Erythroblast (primary cell): ENCODE measurements around the gene AKAIN1.

Experiments used
- DNase-seq, 2 experiments: peaks; one replicate each; lab custom pipeline; 2025; lab: John Stamatoyannopoulos, UW
- GATA1 ChIP-seq: IDR thresholded peaks from 2 replicates; pipeline ENCODE4 v1.6.1; 2011; ENCODE audit warnings: low read depth, mild to moderate bottlenecking, control low read depth, low read length, moderate library complexity
- POLR2A ChIP-seq: IDR thresholded peaks from 2 replicates; pipeline ENCODE4 v1.6.1; 2011; ENCODE audit warnings: mild to moderate bottlenecking, low read length

AKAIN1 gene

GRCh38 chr18:5180254-5180653 is 16.8 kb downstream of the AKAIN1 start:
- TF ChIP-seq POLR2A, result no peak
- no peak for TF ChIP-seq GATA1

GRCh38 chr18:5178519-5178918 is 18.5 kb downstream of the AKAIN1 start:
- no peak for TF ChIP-seq POLR2A
- TF ChIP-seq GATA1, result no peak
- no peak for DNase-seq

More at GRCh38 chr18:5180254-5180653, 16.8 kb downstream of the AKAIN1 start:
- DNase-seq, result no peak

GRCh38 chr18:5175378-5175777 is 21.7 kb downstream of the AKAIN1 start:
- TF ChIP-seq GATA1, result no peak
- TF ChIP-seq POLR2A, result no peak
- no peak for DNase-seq

GRCh38 chr18:5173646-5174045 is 23.4 kb downstream of the AKAIN1 start:
- no peak for TF ChIP-seq GATA1
- TF ChIP-seq POLR2A, result no peak
- no peak for DNase-seq

GRCh38 chr18:5173236-5173635 is 23.8 kb downstream of the AKAIN1 start:
- no peak for DNase-seq
- no peak for TF ChIP-seq POLR2A
- TF ChIP-seq GATA1, result no peak

GRCh38 chr18:5167831-5168230 is 29.2 kb downstream of the AKAIN1 start:
- DNase-seq, result no peak
- TF ChIP-seq POLR2A (no peak), GATA1 (no peak)

GRCh38 chr18:5166606-5167280 is 30.3 kb downstream of the AKAIN1 start:
- no peak for DNase-seq
- TF ChIP-seq POLR2A (no peak), GATA1 (no peak)

DNA sequence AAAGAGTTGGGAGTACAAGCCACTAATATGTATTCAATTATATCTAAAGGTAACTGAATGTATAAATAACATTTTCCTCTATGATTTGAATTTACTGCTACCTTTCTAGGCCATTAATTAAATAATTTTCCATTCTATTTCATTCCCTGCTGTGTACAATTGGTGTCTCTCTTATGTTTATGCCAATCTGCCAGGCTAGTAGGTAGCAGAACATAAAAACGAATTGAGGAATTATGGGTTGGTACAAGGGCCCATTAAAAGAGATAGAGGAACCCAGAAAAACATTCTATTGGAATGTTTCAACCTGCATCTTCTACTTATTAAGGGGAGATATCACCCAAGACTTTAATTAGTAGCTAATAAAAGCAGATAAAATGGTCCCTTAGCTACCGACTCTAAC is 32.2 kb downstream of the AKAIN1 start:
- no peak for TF ChIP-seq POLR2A
- no peak for TF ChIP-seq GATA1
- DNase-seq, result no peak

GRCh38 chr18:5162111-5162510 is 34.9 kb downstream of the AKAIN1 start:
- no peak for DNase-seq
- TF ChIP-seq GATA1 (no peak), POLR2A (no peak)

DNA sequence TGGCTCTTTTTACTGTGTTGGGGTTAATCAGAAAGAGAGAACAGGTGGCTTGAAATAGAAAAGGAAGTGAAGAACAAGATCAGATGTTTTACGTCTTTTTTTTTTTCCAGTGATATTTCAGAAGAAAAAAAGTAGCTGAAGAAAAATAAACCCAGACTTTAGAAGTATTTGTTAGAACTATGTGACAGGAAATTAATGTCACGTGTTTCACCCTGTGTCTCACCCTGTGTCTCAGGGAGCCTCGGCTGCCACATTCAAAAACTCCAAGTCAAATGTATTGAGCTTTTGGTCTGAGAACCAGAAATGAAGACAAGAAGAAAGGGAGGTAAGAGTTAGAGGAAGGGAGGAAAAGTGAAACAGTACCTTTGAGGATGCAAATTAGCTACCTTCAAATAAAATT is 38.0 kb downstream of the AKAIN1 start:
- no peak for DNase-seq
- TF ChIP-seq POLR2A (no peak), GATA1 (no peak)

GRCh38 chr18:5158587-5158986 is 38.5 kb downstream of the AKAIN1 start:
- DNase-seq, result no peak
- TF ChIP-seq POLR2A, result no peak
- no peak for TF ChIP-seq GATA1

GRCh38 chr18:5158172-5158571 is 38.9 kb downstream of the AKAIN1 start:
- TF ChIP-seq POLR2A (no peak), GATA1 (no peak)
- DNase-seq, result no peak

- DNase-seq, result no peak
- TF ChIP-seq GATA1, result no peak
- TF ChIP-seq POLR2A, result no peak
Measured at GRCh38 chr18:5155907-5156287, 41.2 kb downstream of the AKAIN1 start.

DNA sequence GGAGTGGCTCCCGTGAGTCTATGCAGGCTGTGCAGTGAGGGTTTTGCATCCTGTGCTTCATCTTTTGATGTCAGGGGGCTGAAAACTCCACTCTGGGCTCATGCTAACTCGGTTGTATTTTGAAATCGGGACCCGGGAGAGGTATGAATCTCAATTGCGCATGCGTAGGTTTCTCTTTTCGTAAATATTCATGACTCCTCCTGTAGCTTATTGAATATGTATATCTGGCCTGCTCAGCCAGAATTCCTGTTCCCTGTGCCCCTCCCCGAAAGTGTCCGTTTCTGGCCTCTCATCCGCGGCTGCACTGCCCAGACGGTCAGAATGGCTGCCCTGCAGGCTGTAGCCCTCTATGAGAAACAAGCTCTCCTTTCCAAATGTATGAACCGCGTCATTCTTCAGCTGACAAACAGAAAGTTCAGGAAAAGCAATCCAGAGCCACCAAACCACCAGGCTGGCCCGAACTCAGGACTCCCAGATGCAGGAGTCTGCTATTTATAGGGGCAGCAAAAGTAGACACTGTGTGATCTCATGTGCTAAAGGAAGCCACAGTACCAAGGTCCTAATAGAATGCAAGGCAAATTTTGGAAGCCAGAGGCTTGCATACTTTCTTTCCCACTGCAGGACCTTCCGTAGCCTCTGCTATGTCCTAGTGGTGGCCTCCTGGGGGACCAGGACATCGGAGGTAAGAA is 41.7 kb downstream of the AKAIN1 start:
- TF ChIP-seq GATA1, result no peak
- TF ChIP-seq POLR2A, result no peak
- DNase-seq, result no peak

DNA sequence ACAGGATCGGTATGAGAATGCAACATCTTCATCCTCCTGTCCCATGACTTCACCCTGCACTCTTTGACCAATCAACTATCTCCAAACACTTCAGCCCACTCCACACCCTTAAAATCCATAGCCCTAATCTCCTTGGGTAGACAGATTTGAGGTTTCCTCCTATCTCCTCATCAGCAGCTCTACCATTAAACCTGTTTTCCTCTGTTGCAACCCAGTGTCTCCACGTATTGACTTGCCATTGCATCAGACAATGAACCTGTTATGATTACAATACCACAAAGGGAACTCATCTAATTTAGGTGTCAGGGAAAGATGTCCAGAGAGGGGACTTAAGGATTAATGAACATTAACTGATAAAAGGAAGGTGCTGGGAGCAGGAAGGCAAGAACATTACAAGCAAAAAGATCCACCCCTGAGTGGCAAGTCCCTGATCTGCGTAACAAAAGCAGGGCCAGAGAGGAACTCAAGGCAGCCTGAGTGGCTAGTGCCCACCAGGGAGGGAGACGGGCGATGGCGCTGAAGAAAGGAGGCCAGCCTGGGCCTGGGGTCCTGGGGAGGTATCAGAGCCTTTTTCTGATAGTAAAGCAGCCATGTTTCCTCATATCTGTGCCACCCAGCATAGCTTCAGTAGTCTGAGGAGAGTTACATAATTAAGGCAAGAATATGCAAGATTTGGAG is 44.6 kb downstream of the AKAIN1 start:
- no peak for DNase-seq
- TF ChIP-seq GATA1 (no peak), POLR2A (no peak)
